NOMO-1 treated with dmso at 0.1 percent for 144 hours (cell line): Measurements from ENCODE around the gene KLHL2.
"Not testable (repeated sequence)": the region's sequence is repeated elsewhere in the genome, so short reads cannot be mapped to it uniquely, and the experiment has no call there.

Experiments
- DNase-seq: peaks from one replicate; lab custom pipeline; 2025; ENCODE audit not compliant: unreplicated experiment; lab: John Stamatoyannopoulos, UW

The KLHL2 gene

GRCh38 chr4:165229490-165230200 lies 22.3 kb downstream of the KLHL2 start:
- not testable (repeated sequence) for DNase-seq

- not testable (repeated sequence) for DNase-seq
Measured at GRCh38 chr4:165232623-165233433, 25.5 kb downstream of the KLHL2 start.

DNA sequence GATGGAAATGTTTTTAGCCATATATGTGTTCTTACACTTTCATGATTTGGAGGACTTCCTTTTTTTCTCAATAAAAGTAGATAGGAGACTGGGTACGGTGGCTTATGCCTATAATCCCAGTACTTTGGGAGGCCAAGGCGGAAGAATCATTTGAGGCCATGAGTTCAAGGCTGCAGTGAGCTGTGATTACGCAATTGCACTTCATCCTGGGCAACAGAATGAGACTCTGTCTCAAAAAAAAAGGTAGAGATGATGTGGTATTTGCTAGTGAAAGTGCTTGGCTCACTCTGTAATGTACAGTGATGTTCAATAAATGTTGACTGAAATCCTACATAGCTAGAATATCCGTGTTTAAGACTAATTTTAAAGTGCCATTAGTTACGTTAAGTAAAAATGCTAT lies 27.4 kb downstream of the KLHL2 start:
- DNase-seq = no peak

- not testable (repeated sequence) for DNase-seq
Measured at GRCh38 chr4:165236852-165237251, 29.5 kb downstream of the KLHL2 start.

DNA sequence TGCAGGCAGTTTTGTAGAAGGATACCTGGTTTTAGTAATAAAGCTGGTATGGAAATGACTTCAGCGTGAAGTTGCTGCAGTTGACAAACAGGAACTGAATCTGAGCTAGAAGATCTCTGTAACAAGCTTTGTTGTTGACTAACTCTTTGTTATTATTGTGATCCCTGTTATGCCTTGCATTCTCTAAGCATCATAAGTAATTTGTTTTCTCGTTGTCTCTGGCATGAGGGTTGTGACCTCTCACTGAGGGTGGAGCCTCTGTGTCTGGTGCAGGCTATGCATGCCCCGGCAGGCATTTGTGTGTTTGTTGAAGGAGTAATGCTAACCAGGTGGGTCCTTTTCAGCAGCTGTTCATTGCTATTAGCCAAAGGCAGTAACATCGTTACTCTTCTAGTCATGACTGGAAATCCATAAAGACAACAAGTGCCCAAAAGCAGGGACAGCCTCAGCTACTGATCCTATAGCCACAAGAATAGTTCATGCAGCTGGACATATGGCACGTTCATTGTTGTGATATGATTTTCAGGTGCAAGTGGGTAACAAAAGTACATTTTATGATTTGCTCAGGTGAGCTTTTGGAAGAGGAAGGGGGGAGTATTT lies 30.8 kb downstream of the KLHL2 start:
- DNase-seq = not testable (repeated sequence)

DNA sequence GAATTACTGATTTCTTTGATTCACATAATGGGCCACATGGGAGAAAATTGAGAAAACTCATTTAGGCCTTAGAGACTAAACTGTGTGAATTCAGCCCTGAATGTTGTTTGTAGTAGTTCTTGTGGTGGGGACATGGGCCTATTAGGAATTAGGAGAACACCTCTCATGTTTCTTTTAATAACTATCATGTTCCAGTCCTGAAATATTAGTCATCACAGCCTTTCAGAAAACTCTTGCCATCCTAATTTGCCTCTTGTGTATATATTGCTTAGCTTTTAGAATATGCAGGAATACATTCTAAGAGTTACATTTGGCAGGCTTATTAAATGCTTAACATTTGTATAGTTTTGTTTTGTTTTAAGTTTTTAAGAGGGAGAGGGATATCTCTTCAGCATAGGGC lies 33.4 kb downstream of the KLHL2 start:
- not testable (repeated sequence) for DNase-seq

- DNase-seq = not testable (repeated sequence)
Measured at GRCh38 chr4:165244148-165244547, 36.8 kb downstream of the KLHL2 start.

- DNase-seq = not testable (repeated sequence)
Measured at GRCh38 chr4:165244587-165245186, 37.3 kb downstream of the KLHL2 start.

DNA sequence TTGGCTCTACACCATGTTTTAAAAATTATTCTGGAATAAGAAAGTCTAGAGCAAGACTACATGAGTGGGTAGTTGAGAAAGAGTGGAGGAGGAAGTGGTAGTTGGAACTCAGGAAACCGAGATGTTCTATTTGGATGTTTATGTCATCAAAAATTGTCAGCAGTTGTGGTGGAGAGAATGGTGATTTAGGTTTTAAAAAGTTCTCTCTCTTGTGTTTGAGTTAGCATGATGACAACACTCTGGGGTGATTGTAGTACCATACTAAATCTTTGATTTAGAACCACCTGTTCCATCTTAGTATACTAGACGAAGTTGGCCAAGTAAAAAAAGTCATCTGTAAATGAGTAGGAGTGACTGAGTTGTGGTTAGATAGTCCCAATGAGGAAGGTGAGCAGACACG lies 40.7 kb downstream of the KLHL2 start:
- peak; percentile 12 for DNase-seq

- DNase-seq = not testable (repeated sequence)
Measured at GRCh38 chr4:165248904-165249303, 41.5 kb downstream of the KLHL2 start.

- DNase-seq = not testable (repeated sequence)
Measured at GRCh38 chr4:165254771-165255170, 47.4 kb downstream of the KLHL2 start.

DNA sequence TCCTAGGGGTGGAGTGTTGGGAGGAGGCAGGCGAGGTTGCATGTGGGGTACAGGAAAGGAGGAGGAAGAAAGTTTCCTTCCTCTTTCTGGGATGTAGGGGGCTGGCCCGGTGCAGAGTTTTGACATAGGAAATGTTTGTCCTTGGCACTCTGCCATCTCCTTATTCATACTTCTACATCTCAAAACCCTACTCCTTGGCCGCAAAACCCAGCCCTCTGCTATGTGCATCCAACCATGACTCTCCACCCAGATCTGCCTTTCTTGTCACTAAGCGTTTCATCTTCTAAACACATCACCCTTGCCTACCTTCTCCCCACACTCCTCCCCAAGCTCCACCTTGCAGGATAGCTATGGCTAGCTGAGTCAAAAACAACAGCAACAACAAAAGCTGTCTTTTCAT lies 48.1 kb downstream of the KLHL2 start:
- DNase-seq = peak; percentile 52

DNA sequence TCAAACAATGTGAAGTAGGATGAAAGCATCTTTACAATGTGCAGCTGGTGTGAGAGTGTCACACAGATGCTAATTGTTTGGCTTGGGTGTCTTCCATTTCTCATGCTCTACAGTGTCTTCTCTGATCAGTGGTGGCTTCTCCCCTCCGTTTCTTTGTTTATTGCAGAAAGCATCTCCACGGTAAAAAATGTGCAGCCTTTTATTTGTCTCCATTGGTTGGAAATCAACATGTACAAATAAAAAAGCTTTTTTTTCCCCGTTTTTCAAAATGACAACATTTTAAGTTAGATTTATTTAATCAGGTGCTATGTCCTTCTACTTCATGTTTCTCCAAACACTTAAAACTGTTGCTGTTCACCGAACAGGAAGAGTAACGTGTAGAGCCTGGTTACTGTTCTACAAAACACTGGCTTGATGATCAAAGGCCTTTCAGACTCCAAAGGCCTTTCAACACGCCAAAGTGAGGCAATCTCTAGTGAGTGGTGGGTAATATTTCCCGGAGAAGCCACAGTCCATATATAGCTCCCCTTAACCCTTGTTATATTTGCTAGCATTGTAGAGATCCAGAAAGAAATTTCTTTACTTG lies 48.8 kb downstream of the KLHL2 start:
- not testable (repeated sequence) for DNase-seq

- not testable (repeated sequence) for DNase-seq
Measured at GRCh38 chr4:165259776-165260175, 52.4 kb downstream of the KLHL2 start.

- not testable (repeated sequence) for DNase-seq
Measured at GRCh38 chr4:165262306-165262705, 54.9 kb downstream of the KLHL2 start.

DNA sequence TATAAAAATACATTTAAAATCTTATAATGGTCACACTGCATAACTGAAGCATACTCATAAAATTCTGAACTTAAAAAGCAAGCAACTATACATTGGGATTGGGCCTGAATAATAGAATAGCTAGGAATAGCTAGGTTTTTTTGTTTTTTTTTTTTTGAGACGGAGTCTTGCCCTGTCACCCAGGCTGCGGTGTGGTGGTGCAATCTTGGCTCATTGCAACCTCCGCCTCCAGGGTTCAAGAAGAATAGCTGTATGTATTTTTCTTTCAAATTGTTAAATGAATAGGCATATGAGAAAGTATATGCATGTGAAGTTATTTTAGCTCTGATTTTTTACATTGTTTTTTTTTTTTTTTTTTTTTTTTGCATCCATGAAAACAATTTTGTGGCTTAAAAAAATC lies 56.1 kb downstream of the KLHL2 start:
- not testable (repeated sequence) for DNase-seq

DNA sequence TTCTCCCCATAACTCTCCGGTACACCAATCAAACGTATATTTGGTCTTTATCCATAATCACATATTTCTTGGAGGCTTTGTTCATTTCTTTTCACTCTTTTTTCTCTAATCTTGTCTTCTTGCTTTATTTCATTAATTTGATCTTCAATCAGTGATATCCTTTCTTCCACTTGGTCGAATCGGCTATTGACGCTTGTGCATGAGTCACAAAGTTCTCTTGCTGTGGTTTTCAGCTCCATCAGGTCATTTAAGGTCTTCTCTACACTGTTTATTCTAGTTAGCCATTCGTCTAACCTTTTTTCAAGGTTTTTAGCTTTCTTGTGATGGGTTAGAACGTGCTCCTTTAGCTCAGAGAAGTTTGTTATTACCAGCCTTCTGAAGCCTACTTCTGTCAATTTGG lies 62.6 kb downstream of the KLHL2 start:
- DNase-seq = not testable (repeated sequence)

GRCh38 chr4:165273443-165273842 lies 66.1 kb downstream of the KLHL2 start:
- not testable (repeated sequence) for DNase-seq

- DNase-seq = not testable (repeated sequence)
Measured at GRCh38 chr4:165275357-165275756, 68.0 kb downstream of the KLHL2 start.

DNA sequence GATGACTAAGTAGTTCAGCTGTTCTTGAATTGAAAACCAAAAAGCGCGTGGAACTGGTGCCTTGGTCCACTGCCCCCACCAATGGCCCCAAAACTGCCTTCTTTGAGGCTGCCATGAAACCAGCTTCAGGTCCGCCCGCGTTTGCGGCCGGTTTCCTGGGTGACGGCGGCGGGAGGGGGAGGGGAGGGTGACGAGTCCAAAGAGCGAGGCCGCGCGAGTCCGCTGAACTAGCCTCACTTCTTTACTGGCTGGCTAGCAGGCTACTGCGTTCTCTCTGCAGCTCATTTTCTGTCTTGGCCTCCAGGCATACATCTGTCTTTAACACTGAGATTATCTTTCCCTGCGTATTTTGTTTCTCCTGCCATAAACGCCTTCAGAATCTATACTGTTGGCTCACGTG lies 72.2 kb downstream of the KLHL2 start:
- DNase-seq = not testable (repeated sequence)

- DNase-seq = not testable (repeated sequence)
Measured at GRCh38 chr4:165284697-165285096, 77.3 kb downstream of the KLHL2 start.
